Right lobe of liver (tissue), 6 donors: Measurements from ENCODE around the gene SLC16A12. TPM values are rescaled to one million over a fixed set of nuclear protein-coding genes. Genes with fewer than 3 reads are reported as not detected.
A peak's percentile ranks its signal among the peaks of the same experiment; 100 is the strongest.
"Not testable (repeated sequence)": the region's sequence is repeated elsewhere in the genome, so short reads cannot be mapped to it uniquely, and the experiment has no call there.

Source experiments
- ATAC-seq, 4 donors: fragments of 200-7000 bp; cut with Tn5 transposase; one replicate each; pipeline ENCODE4 v1.9.1; 2020; ENCODE audit warnings: mild to moderate bottlenecking in 4 of 4, moderate library complexity in 4 of 4
- DNase-seq, 3 donors: peaks; one replicate each; pipeline ENCODE4 v3.0.0-alpha.2; 2020
- H3K27ac ChIP-seq, 3 donors: fragments of 200-600 bp; one replicate each; pipeline ENCODE4 v1.8.0; 2022
- H3K27me3 ChIP-seq, 2 donors: fragments of 200-600 bp; one replicate each; pipeline ENCODE4 v1.8.0; 2022
- H3K36me3 ChIP-seq, 4 donors: fragments of 200-600 bp; sonication (generic) in 1 of 4; one replicate each; pipeline versions ENCODE4 v1.5.1 to v1.8.0; 2017 to 2022; ENCODE audit warnings: control low read depth in 1 of 4
- H3K4me1 ChIP-seq, 4 donors: fragments of 200-600 bp; sonication (generic) in 1 of 4; one replicate each; pipeline versions ENCODE4 v1.5.1 to v1.8.0; 2017 to 2022; ENCODE audit warnings: control low read depth in 1 of 4
- H3K4me3 ChIP-seq, 3 donors: fragments of 200-600 bp; one replicate each; pipeline ENCODE4 v1.8.0; 2022
- H3K9me3 ChIP-seq, 4 donors: fragments of 200-600 bp; sonication (generic) in 1 of 4; one replicate each; pipeline versions ENCODE4 v1.5.1 to v1.8.0; 2017 to 2022; ENCODE audit warnings: control low read depth in 1 of 4
- POLR2A ChIP-seq: fragments of 450-650 bp; IDR thresholded peaks from one replicate; pipeline ENCODE4 v1.6.1; 2017; ENCODE audit warnings: antibody characterized with exemption, mild to moderate bottlenecking
- WGBS: methylation state at CpG from one replicate; pipeline ENCODE4 v1.1.6; 2018; ENCODE audit warnings: low coverage, low lambda C conversion rate; ENCODE audit not compliant: insufficient coverage; ENCODE audit errors: missing lambda C conversion rate; 5-methylcytosine and 5-hydroxymethylcytosine counted together
- intact Hi-C, 2 donors: fragments of 100-400 bp; cut with DNase I; formaldehyde crosslinking; loops; one replicate each; pipeline versions ENCODE4 v1.11.2 to v1.14.1; 2022
- total RNA-seq, 6 experiments: library from RNA; depleted of rRNA in 2 of 6; stranded (reverse); fragments of >200 nt in 2 of 6; fragmentation: NEBNext Ultra II Directional in 3 of 6; extraction: Animal tissue kit (Norgen Biotek cat#: 25700) in 3 of 6; gene quantifications; one replicate each; pipeline versions ENCODE4 v1.1.0 to v1.2.4, GENCODE V29; 2016 to 2023
- TF ChIP-seq, protein P1 (sequence below), 4 donors: fragments of 200-600 bp in 3 of 4; fragments of 450-650 bp in 1 of 4; IDR thresholded peaks; one replicate each; pipeline versions ENCODE4 v1.5.1 to v1.8.0; 2016 to 2022; ENCODE audit warnings: antibody characterized with exemption in 4 of 4, mild to moderate bottlenecking in 2 of 4
- donor health status: DM: no; HTN: yes; CAD: no.
- donor health status: DM: no; HTN: no; CAD: no.
- donor health status: DM: no; HTN: no; CAD: no.
- donor health status: DM: no; HTN: yes; CAD: no.
- donor health status: DM: no; HTN: yes; CAD: no.

Gene SLC16A12
- total RNA-seq, 6 experiments from 2014 or later: 0.20 to 6.1 (median 0.80) TPM

DNA sequence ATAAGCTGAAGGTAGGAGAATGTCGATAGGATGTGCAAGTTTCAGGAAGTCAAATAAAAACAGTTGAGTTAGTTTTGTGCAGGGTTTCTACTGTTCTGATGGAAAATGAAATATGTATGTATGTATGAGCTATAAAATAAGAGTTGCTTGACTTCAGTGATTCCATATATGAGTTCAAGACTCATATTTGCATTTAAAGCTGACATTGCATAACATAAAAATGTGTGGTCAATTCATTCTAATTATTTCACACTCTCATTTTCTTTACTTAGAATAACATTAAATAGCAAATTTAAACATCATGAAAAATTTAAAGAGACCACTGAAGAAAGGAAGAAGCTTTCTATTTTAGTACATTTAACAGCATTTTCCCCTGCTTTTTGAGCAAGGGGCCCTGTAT lies 83.2 kb downstream of the SLC16A12 start:
- no peak for ATAC-seq
- 60% methylated on average over 1 of the region's 1 CpG for WGBS

DNA sequence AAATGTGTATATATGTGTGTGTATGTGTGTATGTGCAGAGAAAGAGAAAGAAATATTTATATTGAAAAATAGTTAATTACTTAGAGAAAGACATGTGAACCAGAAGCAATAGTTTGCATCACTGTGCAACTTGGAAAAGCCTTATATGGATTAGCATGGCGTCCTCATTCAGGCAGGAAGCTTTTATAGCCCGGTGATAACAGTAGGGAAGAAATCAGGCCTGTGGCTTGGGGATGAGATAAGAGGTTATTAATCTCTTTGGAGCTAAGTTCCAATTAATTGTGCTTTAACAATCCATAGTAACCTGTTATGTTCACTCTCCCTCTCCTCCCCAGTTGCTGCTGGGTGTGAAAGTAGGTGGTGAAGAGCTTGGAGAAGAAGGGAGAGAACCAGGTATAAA lies 84.5 kb downstream of the SLC16A12 start:
- no peaks in the 10 kb centered on the region for H3K9me3 ChIP-seq
- WGBS: 73% methylated on average over 2 of the region's 2 CpGs
- no peaks in the 10 kb centered on the region for H3K4me1 ChIP-seq
- H3K4me3 ChIP-seq: no peak overlapping the region
- no peak for TF ChIP-seq POLR2A
- TF ChIP-seq, protein P1, sequence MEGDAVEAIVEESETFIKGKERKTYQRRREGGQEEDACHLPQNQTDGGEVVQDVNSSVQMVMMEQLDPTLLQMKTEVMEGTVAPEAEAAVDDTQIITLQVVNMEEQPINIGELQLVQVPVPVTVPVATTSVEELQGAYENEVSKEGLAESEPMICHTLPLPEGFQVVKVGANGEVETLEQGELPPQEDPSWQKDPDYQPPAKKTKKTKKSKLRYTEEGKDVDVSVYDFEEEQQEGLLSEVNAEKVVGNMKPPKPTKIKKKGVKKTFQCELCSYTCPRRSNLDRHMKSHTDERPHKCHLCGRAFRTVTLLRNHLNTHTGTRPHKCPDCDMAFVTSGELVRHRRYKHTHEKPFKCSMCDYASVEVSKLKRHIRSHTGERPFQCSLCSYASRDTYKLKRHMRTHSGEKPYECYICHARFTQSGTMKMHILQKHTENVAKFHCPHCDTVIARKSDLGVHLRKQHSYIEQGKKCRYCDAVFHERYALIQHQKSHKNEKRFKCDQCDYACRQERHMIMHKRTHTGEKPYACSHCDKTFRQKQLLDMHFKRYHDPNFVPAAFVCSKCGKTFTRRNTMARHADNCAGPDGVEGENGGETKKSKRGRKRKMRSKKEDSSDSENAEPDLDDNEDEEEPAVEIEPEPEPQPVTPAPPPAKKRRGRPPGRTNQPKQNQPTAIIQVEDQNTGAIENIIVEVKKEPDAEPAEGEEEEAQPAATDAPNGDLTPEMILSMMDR (IDR thresholded peaks at IDR 0.05): no peak
- DNase-seq (no peak), ATAC-seq (no peak)
- H3K36me3 ChIP-seq: no peaks in the 10 kb centered on the region
- no peak overlapping the region for H3K27ac ChIP-seq
- intact Hi-C loops: no loop called here
- H3K27me3 ChIP-seq: no peaks in the 10 kb centered on the region

More for the DNA sequence above, 83.2 kb downstream of the SLC16A12 start:
- DNase-seq: no peak
- Histone ChIP-seq H3K36me3 (no peaks in the 10 kb centered on the region), H3K9me3 (no peaks in the 10 kb centered on the region), H3K4me3 (no peak overlapping the region), H3K27me3 (no peaks in the 10 kb centered on the region), H3K4me1 (no peaks in the 10 kb centered on the region), H3K27ac (no peak overlapping the region)
- TF ChIP-seq POLR2A: no peak
- TF ChIP-seq, protein P1 (IDR thresholded peaks at IDR 0.05): no peak
- intact Hi-C loops: no loop called here

DNA sequence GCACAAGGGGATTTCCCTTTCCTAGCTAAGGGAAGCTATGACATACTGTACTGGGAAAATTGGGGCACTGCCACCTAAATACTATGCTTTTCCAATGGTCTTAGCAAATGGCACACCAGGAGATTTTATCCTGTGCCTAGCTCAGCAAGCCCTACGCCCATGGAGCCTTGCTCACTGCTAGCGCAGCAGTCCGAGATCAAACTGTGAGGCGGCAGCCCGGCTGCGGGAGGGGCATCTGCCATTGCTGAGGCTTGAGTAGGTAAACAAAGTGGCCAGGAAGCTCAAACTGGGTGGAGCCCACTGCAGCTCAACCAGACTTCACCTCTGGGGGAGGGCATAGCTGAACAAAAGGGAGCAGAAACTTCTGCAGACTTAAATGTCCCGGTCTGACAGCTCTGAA lies 90.6 kb downstream of the SLC16A12 start:
- H3K27ac ChIP-seq, H3K9me3 ChIP-seq, H3K36me3 ChIP-seq, H3K27me3 ChIP-seq, intact Hi-C loops, H3K4me3 ChIP-seq, H3K4me1 ChIP-seq, DNase-seq: not testable (repeated sequence)
- ATAC-seq: peak in 2 of 4 donors; percentile 41 to 67
- WGBS: 60% methylated on average over 1 of the region's 7 CpGs

DNA sequence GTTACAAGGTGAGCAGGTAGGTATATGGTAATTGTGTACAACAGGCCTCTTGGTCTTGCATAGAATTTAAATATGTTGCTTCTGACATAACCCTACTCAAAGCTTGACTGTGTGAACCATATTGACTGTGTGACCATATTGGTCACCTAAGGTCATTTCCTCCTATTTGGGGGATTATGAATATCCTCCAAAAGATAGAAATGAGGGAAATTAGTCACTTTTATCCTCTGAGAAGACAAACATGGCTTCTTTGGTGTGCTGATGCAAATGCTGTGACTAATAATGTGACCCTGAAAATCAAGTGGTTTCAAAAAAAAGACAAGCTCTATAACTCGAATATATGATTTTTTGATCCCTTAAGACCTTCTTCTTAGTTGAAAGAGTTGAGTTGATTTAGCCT lies 93.1 kb downstream of the SLC16A12 start:
- Histone ChIP-seq H3K9me3 (no peaks in the 10 kb centered on the region), H3K27me3 (no peaks in the 10 kb centered on the region), H3K36me3 (no peaks in the 10 kb centered on the region), H3K4me3 (no peak overlapping the region), H3K27ac (no peak overlapping the region), H3K4me1 (peaks cover 0 to 8% (median 0%) of the 10 kb centered on the region in 4 donors)
- DNase-seq (no peak), ATAC-seq (no peak)
- TF ChIP-seq POLR2A: no peak
- TF ChIP-seq, protein P1 (IDR thresholded peaks at IDR 0.05): no peak
- intact Hi-C loops: no loop called here
- 58% methylated on average over 1 of the region's 1 CpG for WGBS

DNA sequence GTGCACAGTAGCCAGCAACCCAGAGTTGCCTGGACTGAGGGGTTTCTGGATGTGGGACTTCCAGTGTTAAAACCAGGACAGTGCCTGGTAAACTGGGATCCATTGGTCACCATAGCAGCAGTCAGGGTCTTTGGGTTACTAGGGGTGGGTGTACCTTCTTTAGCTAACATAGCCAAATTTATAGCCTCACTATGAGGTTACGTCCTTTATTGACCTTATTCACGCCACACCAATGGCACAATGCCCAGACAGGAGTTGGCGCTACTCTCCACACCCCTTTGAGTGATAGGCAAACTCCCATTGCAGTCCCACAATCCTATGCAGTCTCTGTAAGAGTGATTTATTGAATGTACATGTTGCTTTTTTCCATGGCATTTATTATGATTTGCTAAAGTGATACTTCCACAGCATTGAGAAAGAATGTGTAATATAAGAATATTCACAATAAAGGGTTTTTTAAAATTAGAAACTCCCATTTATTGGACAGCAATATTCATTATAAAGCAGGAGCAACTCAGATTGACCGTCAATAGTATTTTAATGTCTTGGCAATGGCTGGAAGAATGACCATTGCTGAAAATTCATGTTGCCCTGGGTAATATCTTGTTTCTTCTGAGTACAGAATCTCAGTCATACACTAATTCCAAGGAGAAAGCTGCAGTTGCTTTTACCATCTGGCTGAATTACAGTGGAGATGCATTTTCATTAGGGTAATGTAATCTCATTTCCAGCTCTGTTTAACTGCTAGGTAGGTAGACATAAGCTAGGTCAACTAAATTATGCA lies 95.0 kb downstream of the SLC16A12 start:
- ATAC-seq: peak; percentile 81 to 99 (median 98)
- Histone ChIP-seq H3K4me3 (no peak overlapping the region), H3K4me1 (peaks cover 0 to 8% (median 0%) of the 10 kb centered on the region in 4 donors), H3K9me3 (no peaks in the 10 kb centered on the region), H3K27me3 (no peaks in the 10 kb centered on the region), H3K27ac (no peak overlapping the region), H3K36me3 (no peaks in the 10 kb centered on the region)
- DNase-seq: peak; percentile 74 to 81 (median 80)
- TF ChIP-seq, protein P1 (IDR thresholded peaks at IDR 0.05): no peak
- no peak for TF ChIP-seq POLR2A
- WGBS: 82% methylated on average over 4 of the region's 4 CpGs
- intact Hi-C loops: no loop called here
